ENCODE results near the gene ADGRB3. TPM values are rescaled to one million over a fixed set of nuclear protein-coding genes. Genes with fewer than 3 reads are reported as not detected.

The ADGRB3 gene
- total RNA-seq, 1 experiment from 2014 or later, result not detected

- Histone ChIP-seq H3K9ac (ENCODE audit: low read length) (no peak overlapping the region), H3K9me3 (ENCODE audit: low read length) (no peaks in the 10 kb centered on the region), H3K4me3 (ENCODE audit: low read length) (no peak overlapping the region), H3K36me3 (ENCODE audit: insufficient read depth, low read length) (no peaks in the 10 kb centered on the region), H2AFZ (ENCODE audit: low read length) (no peak overlapping the region), H3K79me2 (ENCODE audit: low read length) (no peaks in the 10 kb centered on the region), H3K9me2 (replicated peaks; ENCODE audit: insufficient read depth, low read length) (no peaks in the 10 kb centered on the region), H4K20me1 (ENCODE audit: insufficient read depth, low read depth, low read length) (no peaks in the 10 kb centered on the region), H3K27me3 (ENCODE audit: low read length) (no peaks in the 10 kb centered on the region), H3K4me1 (ENCODE audit: low read length) (no peaks in the 10 kb centered on the region), H3K4me2 (ENCODE audit: low read depth, low read length, poor library complexity, severe bottlenecking) (no peak overlapping the region), H3K27ac (ENCODE audit: low read length) (no peak overlapping the region)
- no peak for DNase-seq
These were observed 933 bp upstream of the ADGRB3 start for GRCh38 chr6:68633972-68634725.

DNA sequence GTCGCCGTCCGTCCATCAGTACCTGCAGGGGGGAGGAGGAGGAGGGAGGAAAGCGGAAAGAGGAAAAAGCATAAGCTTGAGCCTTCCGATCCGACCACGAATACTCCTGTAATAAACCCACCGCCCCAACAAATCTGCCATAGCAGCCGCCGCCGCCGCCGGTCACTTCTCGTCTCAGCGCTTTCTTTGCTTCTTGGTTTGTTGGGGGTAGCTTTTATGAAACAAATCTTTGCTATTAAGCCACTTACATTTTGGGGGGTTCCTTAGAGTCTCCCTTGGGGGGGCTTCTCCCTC, 277 bp downstream of the ADGRB3 start:
- no peak overlapping the region for H3K9ac ChIP-seq (ENCODE audit: low read length)
- H3K27ac ChIP-seq (ENCODE audit: low read length), result no peak overlapping the region
- H3K4me3 ChIP-seq (ENCODE audit: low read length), result no peak overlapping the region
- H3K9me3 ChIP-seq (ENCODE audit: low read length), result no peaks in the 10 kb centered on the region
- no peak for DNase-seq
- no peak overlapping the region for H2AFZ ChIP-seq (ENCODE audit: low read length)
- H3K27me3 ChIP-seq (ENCODE audit: low read length), result no peaks in the 10 kb centered on the region
- no peaks in the 10 kb centered on the region for H3K36me3 ChIP-seq (ENCODE audit: insufficient read depth, low read length)
- no peak overlapping the region for H3K4me2 ChIP-seq (ENCODE audit: low read depth, low read length, poor library complexity, severe bottlenecking)
- H3K9me2 ChIP-seq (replicated peaks; ENCODE audit: insufficient read depth, low read length), result no peaks in the 10 kb centered on the region
- H3K79me2 ChIP-seq (ENCODE audit: low read length), result no peaks in the 10 kb centered on the region
- H4K20me1 ChIP-seq (ENCODE audit: insufficient read depth, low read depth, low read length), result no peaks in the 10 kb centered on the region
- H3K4me1 ChIP-seq (ENCODE audit: low read length), result no peaks in the 10 kb centered on the region

GRCh38 chr6:68635706-68636513, 828 bp downstream of the ADGRB3 start:
- H3K4me1 ChIP-seq (ENCODE audit: low read length), result no peaks in the 10 kb centered on the region
- H3K27me3 ChIP-seq (ENCODE audit: low read length), result no peaks in the 10 kb centered on the region
- no peaks in the 10 kb centered on the region for H3K9me3 ChIP-seq (ENCODE audit: low read length)
- H3K4me2 ChIP-seq (ENCODE audit: low read depth, low read length, poor library complexity, severe bottlenecking), result no peak overlapping the region
- no peak overlapping the region for H3K27ac ChIP-seq (ENCODE audit: low read length)
- H3K9ac ChIP-seq (ENCODE audit: low read length), result no peak overlapping the region
- no peak overlapping the region for H2AFZ ChIP-seq (ENCODE audit: low read length)
- DNase-seq, result no peak
- no peak overlapping the region for H3K4me3 ChIP-seq (ENCODE audit: low read length)
- H4K20me1 ChIP-seq (ENCODE audit: insufficient read depth, low read depth, low read length), result no peaks in the 10 kb centered on the region
- H3K36me3 ChIP-seq (ENCODE audit: insufficient read depth, low read length), result no peaks in the 10 kb centered on the region
- no peaks in the 10 kb centered on the region for H3K79me2 ChIP-seq (ENCODE audit: low read length)
- H3K9me2 ChIP-seq (replicated peaks; ENCODE audit: insufficient read depth, low read length), result no peaks in the 10 kb centered on the region

- Histone ChIP-seq H3K9me3 (ENCODE audit: low read length) (no peaks in the 10 kb centered on the region), H3K27me3 (ENCODE audit: low read length) (no peaks in the 10 kb centered on the region), H3K36me3 (ENCODE audit: insufficient read depth, low read length) (no peaks in the 10 kb centered on the region), H4K20me1 (ENCODE audit: insufficient read depth, low read depth, low read length) (no peaks in the 10 kb centered on the region), H3K27ac (ENCODE audit: low read length) (no peak overlapping the region), H3K4me2 (ENCODE audit: low read depth, low read length, poor library complexity, severe bottlenecking) (no peak overlapping the region), H3K79me2 (ENCODE audit: low read length) (no peaks in the 10 kb centered on the region), H3K9me2 (replicated peaks; ENCODE audit: insufficient read depth, low read length) (no peaks in the 10 kb centered on the region), H2AFZ (ENCODE audit: low read length) (no peak overlapping the region), H3K4me3 (ENCODE audit: low read length) (no peak overlapping the region), H3K9ac (ENCODE audit: low read length) (no peak overlapping the region), H3K4me1 (ENCODE audit: low read length) (no peaks in the 10 kb centered on the region)
- no peak for DNase-seq
These were observed 1.6 kb downstream of the ADGRB3 start for GRCh38 chr6:68636666-68637065.

DNA sequence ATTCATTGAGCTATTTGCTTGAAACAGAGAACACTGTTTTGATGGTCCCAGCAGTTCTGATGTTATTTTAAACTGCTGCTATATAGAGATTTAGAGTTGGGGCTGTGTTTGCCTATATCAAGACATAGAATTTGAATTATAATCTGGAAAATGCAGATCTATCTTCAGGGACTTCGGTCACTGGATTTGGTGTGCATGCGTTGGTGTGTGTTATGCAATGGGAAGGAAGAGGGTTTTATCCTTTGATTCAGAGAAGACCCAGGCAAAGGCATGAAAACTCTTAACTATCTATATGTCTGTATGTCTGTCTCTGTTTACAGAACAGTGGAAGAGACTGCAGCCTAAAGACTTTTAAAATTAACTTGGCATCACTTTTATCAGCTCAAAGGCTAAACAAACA, 2.0 kb downstream of the ADGRB3 start:
- Histone ChIP-seq H3K9me3 (ENCODE audit: low read length) (no peaks in the 10 kb centered on the region), H3K27ac (ENCODE audit: low read length) (no peak overlapping the region), H4K20me1 (ENCODE audit: insufficient read depth, low read depth, low read length) (no peaks in the 10 kb centered on the region), H3K4me3 (ENCODE audit: low read length) (no peak overlapping the region), H3K36me3 (ENCODE audit: insufficient read depth, low read length) (no peaks in the 10 kb centered on the region), H2AFZ (ENCODE audit: low read length) (no peak overlapping the region), H3K79me2 (ENCODE audit: low read length) (no peaks in the 10 kb centered on the region), H3K4me1 (ENCODE audit: low read length) (no peaks in the 10 kb centered on the region), H3K9me2 (replicated peaks; ENCODE audit: insufficient read depth, low read length) (no peaks in the 10 kb centered on the region), H3K9ac (ENCODE audit: low read length) (no peak overlapping the region), H3K27me3 (ENCODE audit: low read length) (no peaks in the 10 kb centered on the region), H3K4me2 (ENCODE audit: low read depth, low read length, poor library complexity, severe bottlenecking) (no peak overlapping the region)
- no peak for DNase-seq

GRCh38 chr6:68637782-68638181, 2.7 kb downstream of the ADGRB3 start:
- Histone ChIP-seq H3K27me3 (ENCODE audit: low read length) (no peaks in the 10 kb centered on the region), H3K36me3 (ENCODE audit: insufficient read depth, low read length) (no peaks in the 10 kb centered on the region), H3K27ac (ENCODE audit: low read length) (no peak overlapping the region), H2AFZ (ENCODE audit: low read length) (no peak overlapping the region), H3K9ac (ENCODE audit: low read length) (no peak overlapping the region), H3K4me3 (ENCODE audit: low read length) (no peak overlapping the region), H3K4me2 (ENCODE audit: low read depth, low read length, poor library complexity, severe bottlenecking) (no peak overlapping the region), H4K20me1 (ENCODE audit: insufficient read depth, low read depth, low read length) (no peaks in the 10 kb centered on the region), H3K4me1 (ENCODE audit: low read length) (no peaks in the 10 kb centered on the region), H3K9me3 (ENCODE audit: low read length) (no peaks in the 10 kb centered on the region), H3K79me2 (ENCODE audit: low read length) (no peaks in the 10 kb centered on the region), H3K9me2 (replicated peaks; ENCODE audit: insufficient read depth, low read length) (no peaks in the 10 kb centered on the region)
- no peak for DNase-seq

- H2AFZ ChIP-seq (ENCODE audit: low read length), result no peak overlapping the region
These were observed 3.3 kb downstream of the ADGRB3 start for GRCh38 chr6:68638230-68638900.

DNA sequence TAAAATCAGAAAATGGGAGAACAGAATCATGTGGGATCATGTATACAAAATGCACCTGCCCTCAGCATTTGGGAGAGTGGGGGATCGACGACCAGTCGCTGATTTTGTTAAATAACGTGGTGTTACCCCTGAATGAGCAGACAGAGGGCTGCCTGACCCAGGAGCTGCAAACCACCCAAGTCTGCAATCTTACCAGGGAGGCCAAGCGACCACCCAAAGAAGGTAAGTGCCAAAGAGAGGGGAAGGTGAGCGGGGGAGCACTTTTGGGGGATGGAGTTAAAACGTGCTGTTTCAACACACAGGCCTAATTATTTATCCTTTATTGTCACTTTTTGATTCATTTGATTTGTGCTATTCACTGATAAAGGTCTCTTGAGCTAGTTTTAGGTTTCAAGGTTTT, 4.1 kb downstream of the ADGRB3 start:
- Histone ChIP-seq H3K79me2 (ENCODE audit: low read length) (no peaks in the 10 kb centered on the region), H3K9me3 (ENCODE audit: low read length) (no peaks in the 10 kb centered on the region), H3K4me3 (ENCODE audit: low read length) (no peak overlapping the region), H3K9ac (ENCODE audit: low read length) (no peak overlapping the region), H2AFZ (ENCODE audit: low read length) (no peak overlapping the region), H3K4me1 (ENCODE audit: low read length) (no peaks in the 10 kb centered on the region), H3K4me2 (ENCODE audit: low read depth, low read length, poor library complexity, severe bottlenecking) (no peak overlapping the region), H3K36me3 (ENCODE audit: insufficient read depth, low read length) (no peaks in the 10 kb centered on the region), H4K20me1 (ENCODE audit: insufficient read depth, low read depth, low read length) (no peaks in the 10 kb centered on the region), H3K9me2 (replicated peaks; ENCODE audit: insufficient read depth, low read length) (no peaks in the 10 kb centered on the region), H3K27ac (ENCODE audit: low read length) (no peak overlapping the region), H3K27me3 (ENCODE audit: low read length) (no peaks in the 10 kb centered on the region)
- DNase-seq, result no peak

More at GRCh38 chr6:68638230-68638900, 3.3 kb downstream of the ADGRB3 start:
- Histone ChIP-seq H3K79me2 (ENCODE audit: low read length) (no peaks in the 10 kb centered on the region), H3K27ac (ENCODE audit: low read length) (no peak overlapping the region), H3K4me2 (ENCODE audit: low read depth, low read length, poor library complexity, severe bottlenecking) (no peak overlapping the region), H3K4me1 (ENCODE audit: low read length) (no peaks in the 10 kb centered on the region), H3K9me3 (ENCODE audit: low read length) (no peaks in the 10 kb centered on the region), H3K27me3 (ENCODE audit: low read length) (no peaks in the 10 kb centered on the region), H3K4me3 (ENCODE audit: low read length) (no peak overlapping the region), H4K20me1 (ENCODE audit: insufficient read depth, low read depth, low read length) (no peaks in the 10 kb centered on the region), H3K9ac (ENCODE audit: low read length) (no peak overlapping the region), H3K9me2 (replicated peaks; ENCODE audit: insufficient read depth, low read length) (no peaks in the 10 kb centered on the region), H3K36me3 (ENCODE audit: insufficient read depth, low read length) (no peaks in the 10 kb centered on the region)
- peak; percentile 76 for DNase-seq
